VCaP (cell line): ENCODE measurements around the gene TSHR.

Source experiments
- H3K27ac ChIP-seq: fragments of 450-650 bp; 2 replicates; pipeline ENCODE4 v1.5.1; 2017
- TF ChIP-seq, protein P1 (sequence below): fragments of 450-650 bp; conservative IDR thresholded peaks from 2 replicates; pipeline ENCODE4 v1.5.1; 2017; ENCODE audit warnings: mild to moderate bottlenecking, moderate library complexity

The TSHR gene

DNA sequence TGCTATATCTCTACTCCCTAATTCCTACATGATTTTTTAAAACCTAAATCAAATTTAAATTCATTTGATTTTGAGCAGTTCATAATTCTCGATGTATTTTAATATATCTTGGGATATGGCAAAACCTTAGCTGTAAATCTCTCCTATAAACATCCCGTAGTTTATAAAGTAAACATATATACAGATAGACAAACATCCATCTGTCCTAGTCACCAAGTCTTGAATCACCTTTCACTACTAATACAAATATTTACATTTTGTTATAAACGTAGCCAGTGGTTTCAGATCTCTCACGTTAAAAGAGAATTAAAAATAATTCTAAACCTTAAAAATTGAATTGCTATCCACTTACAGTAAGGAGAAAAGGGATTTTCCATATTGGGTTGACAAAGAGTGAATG is 107.0 kb downstream of the TSHR start:
- TF ChIP-seq, protein P1, sequence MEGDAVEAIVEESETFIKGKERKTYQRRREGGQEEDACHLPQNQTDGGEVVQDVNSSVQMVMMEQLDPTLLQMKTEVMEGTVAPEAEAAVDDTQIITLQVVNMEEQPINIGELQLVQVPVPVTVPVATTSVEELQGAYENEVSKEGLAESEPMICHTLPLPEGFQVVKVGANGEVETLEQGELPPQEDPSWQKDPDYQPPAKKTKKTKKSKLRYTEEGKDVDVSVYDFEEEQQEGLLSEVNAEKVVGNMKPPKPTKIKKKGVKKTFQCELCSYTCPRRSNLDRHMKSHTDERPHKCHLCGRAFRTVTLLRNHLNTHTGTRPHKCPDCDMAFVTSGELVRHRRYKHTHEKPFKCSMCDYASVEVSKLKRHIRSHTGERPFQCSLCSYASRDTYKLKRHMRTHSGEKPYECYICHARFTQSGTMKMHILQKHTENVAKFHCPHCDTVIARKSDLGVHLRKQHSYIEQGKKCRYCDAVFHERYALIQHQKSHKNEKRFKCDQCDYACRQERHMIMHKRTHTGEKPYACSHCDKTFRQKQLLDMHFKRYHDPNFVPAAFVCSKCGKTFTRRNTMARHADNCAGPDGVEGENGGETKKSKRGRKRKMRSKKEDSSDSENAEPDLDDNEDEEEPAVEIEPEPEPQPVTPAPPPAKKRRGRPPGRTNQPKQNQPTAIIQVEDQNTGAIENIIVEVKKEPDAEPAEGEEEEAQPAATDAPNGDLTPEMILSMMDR = no peak
- H3K27ac ChIP-seq = no peak overlapping the region

GRCh38 chr14:81062816-81063215 is 107.4 kb downstream of the TSHR start:
- no peak overlapping the region for H3K27ac ChIP-seq
- TF ChIP-seq, protein P1 = peak; percentile 79

GRCh38 chr14:81066672-81067071 is 111.3 kb downstream of the TSHR start:
- no peak overlapping the region for H3K27ac ChIP-seq
- TF ChIP-seq, protein P1 = no peak

DNA sequence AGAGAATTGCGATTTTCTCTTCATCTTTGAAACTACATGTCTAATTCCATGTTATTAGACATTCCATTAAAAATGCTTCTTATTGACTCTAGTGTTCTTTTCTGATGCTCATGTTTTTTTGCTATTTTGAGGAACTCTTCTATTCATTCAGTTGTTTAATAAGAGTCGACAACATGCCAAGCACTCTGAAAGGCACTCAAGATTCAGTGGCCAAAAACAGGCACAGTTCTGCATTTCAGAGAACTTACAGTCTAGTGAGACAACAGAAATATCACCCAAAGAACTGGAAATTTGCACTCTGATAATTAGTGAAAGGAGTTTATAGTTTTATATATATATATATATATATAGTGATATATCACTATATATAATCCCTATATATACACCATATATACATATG is 111.7 kb downstream of the TSHR start:
- no peak overlapping the region for H3K27ac ChIP-seq
- TF ChIP-seq, protein P1 = no peak

GRCh38 chr14:81068176-81068782 is 112.9 kb downstream of the TSHR start:
- H3K27ac ChIP-seq = no peak overlapping the region
- TF ChIP-seq, protein P1 = no peak

- TF ChIP-seq, protein P1 = no peak
- H3K27ac ChIP-seq = no peak overlapping the region
These were observed 115.1 kb downstream of the TSHR start for GRCh38 chr14:81070511-81070910.

DNA sequence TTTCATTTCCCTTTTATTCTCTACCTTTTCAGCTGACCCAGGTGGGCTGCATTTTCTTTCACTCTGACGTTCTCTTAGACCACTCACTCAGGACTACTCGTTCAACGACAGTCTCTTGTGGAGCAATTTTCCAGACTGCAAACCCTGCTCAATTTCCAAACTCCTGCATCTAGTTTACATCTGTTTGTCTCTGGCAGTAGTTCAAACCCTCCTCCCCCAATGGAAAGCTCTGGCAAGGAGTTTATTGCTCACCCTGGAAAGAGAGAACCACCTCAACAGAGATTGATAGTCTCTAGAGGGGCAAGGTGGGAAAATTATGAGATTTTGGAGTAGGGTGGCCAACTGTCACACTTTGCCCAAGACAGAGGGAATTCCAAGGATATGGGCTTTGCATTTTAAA is 130.2 kb downstream of the TSHR start:
- TF ChIP-seq, protein P1 = no peak
- H3K27ac ChIP-seq = no peak overlapping the region
